SHP77 treated with DMSO at 0.1 percent for 48 hours (cell line): Measurements from ENCODE around the gene MPRIP.

Experiments
- DNase-seq: peaks from one replicate; lab custom pipeline; 2025; lab: John Stamatoyannopoulos, UW

MPRIP gene

DNA sequence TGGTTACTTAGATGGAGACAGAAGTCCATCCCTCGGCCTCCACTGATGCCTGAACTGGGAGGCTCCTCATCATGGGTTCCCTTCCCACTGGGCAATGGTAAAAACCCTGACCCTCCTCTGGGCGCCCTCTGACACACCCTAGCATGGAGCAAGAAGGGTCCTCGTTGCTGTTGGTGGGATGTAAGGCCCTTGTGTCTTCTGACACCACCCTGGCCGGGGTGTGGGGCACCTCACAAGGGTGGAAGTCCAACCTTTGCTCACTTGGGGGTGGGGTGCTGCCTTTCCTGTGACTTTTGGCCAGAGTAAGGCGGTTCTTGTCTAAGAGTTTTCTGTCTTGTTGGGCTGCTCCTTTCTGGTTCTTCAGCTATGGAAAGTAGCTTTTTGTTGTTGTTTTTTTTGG lies 28.7 kb downstream of the MPRIP start:
- no peak for DNase-seq

DNA sequence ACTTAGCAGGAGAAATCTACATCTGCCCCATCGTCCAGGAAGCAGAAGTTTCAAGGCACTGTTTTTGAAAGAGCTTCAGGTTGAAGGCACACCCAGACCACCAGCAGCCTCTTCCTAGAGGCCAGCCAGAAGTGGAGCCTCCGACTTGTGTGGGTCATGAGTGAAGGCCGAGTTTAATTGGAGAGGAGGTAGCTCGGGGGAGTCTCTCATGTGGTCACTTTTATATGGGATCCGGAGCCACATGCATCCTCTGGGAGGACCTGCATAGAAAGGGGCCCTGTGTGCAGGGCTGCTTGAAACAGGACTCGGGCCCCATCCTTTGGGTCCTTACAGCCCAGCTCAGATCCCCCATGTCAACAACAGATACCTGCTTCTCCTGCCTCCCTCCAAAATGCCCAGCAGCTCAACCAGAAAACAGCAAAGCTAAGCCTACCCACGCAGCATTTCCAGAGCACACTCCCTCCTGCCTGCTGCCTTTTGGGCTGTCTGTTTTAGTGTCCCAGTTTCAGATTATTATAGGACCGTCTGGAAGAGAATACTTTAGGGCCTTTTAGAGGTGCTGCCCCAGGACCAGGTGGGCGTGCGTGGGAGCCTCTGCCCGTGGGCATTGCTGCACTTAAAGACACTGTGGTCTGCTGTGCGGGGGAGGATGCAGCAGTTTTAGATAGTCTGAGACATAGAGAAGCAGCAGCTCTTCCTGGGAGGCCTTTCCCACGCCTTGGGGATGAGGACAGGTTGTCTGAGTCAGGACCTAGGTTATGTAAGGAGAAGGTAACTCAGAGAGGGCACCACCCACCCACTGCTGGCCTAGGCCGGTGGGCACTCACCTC lies 29.5 kb downstream of the MPRIP start:
- DNase-seq, result no peak

DNA sequence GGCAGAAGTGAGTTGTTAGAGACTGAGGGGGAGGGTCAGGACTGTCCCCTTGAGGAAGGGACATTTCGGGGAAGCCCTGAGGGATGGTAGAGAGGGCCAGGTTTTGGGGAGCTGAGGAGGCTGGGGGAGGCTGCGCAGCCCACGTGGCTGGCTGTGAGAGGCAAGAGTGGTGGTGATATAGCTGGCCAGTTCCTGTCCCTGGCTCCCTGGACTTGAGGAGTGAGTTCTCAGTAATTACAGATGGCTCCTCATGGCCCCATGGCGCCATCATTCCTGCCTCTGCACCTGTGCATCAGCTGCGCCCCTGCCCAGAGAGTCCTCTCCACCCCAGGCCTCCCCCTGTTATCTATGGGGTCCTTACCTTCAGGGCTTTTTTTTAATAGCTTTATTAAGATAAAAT lies 30.3 kb downstream of the MPRIP start:
- DNase-seq, result no peak

DNA sequence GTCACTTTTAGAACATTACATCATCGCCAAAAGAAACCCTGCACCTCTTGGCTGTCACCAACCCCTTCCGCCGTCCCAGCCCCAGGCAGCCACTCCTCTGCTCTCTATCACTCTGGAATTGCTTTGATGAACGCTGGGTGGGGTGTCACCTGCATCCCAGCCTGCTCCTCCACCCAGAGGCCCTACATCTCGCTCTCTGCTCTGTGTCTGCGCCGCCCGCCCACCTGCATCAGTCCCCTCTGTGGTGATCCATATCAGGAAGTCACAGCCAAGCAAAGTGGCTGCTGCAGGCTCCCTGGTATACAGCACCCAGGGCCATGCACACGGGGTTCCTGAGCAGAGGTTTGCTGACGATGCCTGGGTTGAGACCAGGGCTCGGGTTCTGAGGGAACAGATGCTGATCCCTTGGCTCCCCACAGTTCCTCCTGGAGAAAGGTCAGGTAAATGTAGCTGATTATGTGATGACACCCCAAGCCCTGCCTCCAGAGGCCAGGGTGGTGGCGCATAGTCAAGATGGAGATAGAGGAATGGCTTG lies 30.8 kb downstream of the MPRIP start:
- DNase-seq, result no peak

DNA sequence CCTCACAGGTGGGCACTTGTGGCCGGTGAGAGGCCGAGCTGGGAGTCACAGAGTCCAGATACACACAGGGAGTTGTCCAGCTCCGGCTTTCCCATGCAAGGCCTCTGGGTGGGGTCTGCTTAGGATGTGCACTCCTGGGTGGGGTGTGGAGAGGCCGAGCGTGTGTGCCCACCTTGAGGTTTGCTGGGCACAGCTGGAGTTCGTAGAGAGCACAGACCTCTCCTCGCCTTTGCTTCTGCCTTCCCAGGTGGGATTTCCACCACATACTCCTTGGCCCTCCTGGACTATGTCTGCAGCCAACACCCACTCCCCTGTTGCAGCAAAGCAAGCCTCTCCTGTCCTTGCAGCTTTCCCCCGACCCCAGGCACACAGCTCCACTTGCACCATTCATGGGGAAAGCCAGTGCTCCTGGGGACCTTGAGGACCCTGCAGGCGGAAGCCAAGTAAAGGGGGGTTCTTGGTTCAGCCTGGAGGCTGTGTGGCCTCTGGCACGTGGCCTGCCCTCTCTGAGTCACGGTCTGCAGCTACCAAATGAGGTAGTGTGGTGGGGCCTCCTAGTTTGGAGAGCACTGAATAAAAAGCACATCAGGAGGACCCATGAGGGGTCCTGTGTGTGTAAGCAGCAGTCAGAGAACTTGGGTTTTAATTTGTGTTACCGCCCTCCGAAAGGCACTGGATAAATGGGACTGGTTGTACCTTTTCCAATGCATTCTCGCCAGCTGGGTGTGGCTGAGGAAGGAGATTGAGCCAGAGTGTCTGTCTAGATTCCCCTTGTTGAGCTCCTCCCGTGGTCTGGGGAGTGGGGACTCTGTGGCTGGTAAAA lies 31.5 kb downstream of the MPRIP start:
- DNase-seq, result no peak

DNA sequence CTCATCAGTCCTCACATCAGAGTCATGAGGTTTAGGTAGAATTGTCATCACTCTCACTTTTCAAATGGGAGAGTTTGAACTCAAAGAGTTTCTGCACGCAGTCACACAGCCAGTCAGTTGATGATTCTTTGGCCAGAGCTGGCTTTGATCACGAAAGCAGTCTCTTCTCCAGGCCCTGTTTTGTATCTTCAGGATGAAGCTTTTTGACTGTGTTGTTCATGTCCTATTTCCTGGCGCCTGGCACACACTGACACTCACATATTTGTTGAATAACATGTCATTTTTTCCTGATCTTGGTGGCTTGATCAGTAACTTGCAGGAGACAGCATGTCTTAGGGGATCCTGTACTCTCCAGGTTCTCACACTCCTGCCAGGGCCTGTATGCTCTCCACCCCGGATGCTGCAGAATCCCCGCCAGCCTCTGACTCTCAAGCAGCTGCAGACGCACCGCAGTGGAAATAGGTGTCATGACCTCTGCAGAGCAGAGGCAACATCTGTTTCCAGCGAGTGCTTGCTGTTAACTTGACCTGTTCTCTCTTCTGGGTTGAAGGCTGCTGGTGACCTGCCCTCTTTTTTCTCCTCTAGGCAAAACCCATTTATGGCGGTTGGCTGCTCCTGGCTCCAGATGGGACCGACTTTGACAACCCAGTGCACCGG lies 33.0 kb downstream of the MPRIP start:
- peak; percentile 49 for DNase-seq

DNA sequence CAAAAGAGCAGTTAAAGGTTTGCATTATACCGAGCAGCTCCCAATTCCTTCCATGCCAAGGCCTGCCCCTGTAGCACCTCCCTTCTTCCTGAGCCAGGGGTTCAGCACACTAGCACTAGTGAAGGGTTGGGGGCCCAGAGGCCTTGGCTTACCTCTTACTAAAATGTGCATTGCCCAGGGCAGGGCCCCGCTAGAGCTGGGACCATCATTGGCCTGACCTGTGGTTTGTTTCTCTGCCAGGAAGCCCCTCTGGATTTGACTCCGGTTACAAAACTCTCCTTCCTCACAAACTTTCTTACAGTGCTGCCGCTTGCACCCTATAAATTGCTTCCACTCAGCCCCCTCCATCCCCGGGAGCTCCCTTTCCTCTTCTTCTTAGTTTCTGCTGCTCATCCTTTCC lies 33.8 kb downstream of the MPRIP start:
- no peak for DNase-seq

DNA sequence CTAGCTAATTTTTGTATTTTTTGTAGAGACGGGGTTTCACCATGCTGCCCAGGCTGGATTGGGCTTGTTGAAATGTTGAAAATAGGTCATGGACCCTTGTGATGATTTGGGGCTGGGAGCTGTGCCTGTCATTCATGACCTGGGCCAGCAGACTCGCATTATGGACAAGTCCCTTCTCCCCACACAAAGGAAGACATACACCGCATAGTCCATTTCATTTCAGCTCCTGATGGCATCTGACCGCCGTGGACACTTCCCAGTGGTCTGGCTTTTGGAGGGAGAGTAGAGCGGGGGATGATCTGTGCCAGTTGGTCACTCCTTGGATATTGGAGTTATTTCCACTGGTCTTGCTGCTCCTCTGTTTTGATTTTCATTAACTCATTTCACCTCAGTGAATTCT lies 34.8 kb downstream of the MPRIP start:
- no peak for DNase-seq

DNA sequence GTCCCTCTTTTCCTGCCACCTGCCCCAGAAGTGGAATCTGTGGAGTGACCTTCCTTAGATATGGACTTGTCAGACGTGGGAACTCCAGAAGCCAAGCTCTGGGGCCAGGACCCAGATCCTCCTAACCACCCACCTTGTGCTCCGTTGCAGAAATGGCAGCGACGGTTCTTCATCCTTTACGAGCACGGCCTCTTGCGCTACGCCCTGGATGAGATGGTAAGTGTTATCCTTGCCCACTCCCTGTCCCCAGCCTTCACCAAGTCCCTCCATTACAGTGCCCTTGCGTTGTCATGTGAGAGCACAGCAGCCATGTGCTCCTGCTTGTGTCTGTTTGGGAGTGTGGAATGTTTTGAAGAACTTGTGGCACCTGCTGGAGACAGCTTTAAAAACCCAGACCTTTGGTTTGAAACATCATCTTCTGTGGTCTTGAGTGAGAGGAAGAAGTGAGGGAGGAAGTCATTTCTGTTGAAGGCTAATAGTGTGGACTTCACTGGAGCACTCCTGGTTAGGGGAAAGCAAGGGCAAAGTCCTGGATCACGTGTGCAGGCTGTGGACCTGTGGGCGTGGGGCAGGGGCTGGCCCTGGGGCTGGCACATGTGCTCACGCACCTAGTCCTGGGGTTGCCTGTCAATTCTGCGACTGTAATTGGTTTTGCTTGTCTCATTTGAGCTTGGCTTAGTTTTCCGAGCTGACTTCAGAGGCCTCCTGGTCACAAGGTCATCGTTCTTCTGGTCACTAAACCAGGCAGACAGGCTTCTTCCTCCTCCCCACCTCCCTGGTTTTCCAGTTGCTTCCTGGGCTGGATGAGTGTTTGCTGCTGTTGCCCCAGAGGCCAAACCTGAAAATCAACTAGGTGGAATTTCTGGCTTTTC lies 35.8 kb downstream of the MPRIP start:
- DNase-seq, result no peak

DNA sequence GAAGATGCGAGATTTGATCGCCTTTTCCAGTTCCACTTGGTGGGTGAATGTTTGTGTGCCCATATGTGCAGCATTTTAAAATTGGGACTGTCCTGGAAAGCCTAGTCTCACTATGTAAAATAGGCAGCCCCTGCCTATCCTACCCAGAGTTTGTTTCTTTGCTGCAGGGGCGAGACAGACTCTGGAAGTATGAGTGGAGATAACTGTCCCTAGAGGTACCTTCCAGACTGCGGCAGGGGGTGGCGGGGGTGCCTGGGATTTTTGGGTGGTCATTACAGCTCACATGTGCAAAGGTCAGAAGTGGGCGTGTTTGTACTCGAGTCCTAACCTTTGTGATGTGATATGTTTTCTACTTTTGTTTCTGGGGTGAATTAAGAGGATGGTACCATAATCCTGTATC lies 36.6 kb downstream of the MPRIP start:
- DNase-seq, result no peak

DNA sequence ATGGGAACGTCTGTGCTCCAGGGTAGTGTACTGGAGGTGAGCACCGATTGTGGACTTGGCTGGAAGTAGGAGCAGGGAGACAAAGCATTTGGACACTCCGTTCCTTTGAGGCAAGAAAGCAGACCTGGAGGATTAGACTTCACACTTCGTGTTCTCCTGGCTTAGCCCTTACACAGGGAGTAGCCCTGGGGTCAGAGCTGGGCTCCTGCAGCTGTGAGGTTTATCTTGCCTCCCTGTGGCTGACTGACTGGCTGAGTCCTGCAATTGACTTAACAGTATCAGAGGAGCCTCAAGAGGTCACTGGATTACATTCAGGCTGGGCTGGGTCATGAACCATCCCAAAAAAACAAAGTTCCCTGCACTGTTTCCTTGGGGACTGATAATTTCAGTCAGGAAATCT lies 37.1 kb downstream of the MPRIP start:
- no peak for DNase-seq

DNA sequence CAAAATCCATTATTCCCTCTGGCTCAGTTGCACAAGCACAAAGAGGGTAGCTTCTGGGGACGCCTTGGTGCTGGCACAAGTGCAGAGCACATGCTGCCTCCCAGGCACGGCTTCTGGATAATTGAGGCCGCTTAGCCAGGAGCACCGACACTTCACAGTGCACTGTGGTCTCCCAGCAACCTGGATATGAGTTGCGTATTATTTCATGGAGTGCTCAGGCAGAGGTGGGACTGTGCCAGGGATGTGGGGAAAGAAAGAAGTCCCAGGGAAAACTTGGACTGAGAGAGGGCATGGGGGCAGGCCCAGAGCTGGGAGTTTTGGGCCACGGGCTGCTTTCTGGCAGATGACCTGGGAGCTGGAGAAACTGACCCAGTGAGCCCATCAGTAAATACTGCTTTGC lies 37.5 kb downstream of the MPRIP start:
- no peak for DNase-seq

DNA sequence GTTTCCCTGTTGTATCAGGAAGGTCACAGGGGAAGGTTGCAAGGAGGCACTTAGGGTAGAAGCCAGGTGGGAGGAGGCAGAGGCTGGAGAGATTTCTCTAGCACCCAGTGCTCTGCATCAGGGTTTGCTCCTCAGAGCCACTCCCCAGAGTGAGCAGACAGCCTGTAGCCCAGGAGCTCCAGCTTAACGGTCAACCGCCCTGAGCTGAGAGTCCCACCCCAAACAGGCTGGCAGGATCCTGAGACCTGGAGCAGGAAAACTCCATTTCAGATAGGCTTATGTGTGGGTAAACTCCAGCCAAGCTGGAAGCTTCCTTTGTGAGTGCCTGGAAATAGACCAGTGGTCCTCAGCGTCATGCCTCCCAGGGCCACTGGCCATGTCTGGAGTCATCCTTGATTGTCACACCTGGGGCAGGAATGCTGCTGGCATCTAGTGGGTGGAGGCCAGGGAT lies 37.9 kb downstream of the MPRIP start:
- no peak for DNase-seq

DNA sequence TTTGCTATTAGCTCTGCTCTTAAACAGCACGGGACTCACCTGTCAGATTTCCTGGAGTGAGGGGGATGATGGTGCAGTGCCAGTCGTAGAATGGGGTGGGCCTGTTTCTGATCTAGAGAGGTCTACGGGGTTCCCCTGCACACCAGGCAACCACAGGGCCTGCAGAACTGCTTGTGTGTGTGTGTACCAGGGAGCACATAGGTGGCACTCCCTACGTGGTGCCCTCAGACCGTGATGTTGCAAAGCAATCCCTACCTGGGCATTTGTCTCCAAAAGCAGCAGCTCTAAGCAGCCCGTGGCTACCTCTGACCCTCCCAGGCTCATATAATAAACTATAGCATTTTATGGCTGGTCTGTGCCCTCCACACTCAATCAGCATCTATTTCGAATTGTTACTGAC lies 38.5 kb downstream of the MPRIP start:
- no peak for DNase-seq

DNA sequence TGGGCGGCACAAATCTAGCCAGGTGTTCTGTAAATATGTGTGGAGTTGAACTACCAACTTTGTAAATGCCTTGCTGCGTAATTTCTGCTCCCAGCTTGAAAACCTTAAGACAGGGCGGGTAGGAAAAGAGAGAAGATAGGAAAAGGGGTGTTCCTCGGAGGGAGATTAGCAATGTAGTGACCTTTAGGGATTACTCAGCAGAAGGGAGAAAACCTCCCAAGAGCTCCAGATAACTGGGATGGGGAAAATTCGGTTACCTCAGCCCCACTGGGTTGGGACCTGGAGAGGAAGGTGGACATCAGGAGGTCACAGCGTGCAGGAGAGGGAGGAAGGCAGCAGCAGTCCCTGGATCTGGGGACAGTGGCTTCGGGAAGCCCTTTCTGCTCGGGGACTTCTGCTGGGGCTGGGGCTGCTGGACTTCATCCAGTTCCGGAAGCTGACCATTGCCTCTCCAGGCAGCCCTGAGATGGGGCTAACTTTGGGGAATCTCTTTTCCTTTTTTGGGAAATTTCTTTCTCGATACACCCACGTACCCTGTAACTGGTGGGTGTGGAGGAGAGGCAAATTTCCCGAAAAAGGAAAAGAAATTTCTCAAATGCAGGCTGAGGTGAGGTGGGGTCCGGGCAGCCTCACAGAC lies 39.2 kb downstream of the MPRIP start:
- no peak for DNase-seq

DNA sequence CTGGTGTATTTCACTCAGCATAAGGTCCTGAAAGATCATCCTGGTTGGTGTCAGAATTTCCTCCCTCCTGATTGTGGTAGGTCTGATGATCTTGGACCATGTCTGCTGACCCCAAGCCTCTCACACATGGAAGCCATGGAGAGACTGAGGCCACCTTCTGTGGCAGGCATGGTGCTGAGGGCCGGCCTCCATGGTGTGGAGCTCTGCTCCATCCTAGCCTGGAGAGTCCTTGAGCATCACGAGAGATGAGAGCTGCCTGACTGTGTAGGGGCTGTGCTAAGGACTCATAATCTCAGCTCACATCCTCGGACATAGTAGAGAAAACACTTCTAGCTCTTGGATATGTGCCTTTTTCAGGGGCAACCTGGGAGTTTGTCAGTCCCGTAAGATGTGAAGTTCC lies 40.6 kb downstream of the MPRIP start:
- no peak for DNase-seq

DNA sequence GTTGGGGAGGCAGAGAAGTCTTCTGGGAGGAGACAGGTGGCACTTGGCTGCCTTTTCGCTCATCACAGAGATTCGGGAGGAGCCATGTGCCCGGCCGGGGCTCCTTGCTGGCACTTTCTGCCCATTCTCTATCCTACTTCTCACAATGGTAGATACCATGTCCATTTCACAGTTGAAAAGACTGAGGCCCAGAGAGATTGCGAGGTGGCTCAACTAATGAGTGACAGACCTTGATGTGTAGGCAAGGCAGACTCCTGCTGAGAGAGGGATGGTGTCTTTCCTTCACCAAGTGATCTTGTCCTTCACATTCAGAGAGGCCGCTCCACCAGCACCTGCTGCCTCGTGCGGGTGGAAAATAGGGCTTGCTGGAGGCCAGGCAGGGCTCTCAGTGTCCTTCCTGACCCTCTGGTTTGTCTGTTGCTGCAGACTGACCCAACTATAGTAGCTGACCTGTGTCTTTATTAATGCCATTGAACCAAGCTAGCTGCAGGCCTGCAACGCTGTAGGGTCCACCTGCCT lies 42.1 kb downstream of the MPRIP start:
- no peak for DNase-seq

DNA sequence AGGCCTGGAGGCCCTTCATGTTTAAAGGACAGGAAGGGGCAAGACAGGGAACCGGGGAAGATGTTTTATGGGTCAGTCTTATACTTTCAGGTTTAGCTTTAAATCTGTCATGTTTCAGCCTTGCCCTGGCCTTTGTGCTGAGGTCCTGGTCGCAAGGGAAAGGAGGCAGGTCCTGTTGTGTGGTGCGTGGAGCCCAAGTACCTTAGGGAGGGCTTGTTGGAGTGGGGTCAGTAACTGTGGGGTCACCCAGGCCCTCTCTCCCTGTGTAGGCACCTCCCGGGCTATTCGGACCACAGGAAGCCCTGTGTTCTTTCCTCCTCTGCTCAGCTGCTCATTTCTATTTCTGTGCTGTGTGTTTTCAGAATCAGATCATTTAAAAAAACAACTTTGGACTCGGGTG lies 42.7 kb downstream of the MPRIP start:
- no peak for DNase-seq

DNA sequence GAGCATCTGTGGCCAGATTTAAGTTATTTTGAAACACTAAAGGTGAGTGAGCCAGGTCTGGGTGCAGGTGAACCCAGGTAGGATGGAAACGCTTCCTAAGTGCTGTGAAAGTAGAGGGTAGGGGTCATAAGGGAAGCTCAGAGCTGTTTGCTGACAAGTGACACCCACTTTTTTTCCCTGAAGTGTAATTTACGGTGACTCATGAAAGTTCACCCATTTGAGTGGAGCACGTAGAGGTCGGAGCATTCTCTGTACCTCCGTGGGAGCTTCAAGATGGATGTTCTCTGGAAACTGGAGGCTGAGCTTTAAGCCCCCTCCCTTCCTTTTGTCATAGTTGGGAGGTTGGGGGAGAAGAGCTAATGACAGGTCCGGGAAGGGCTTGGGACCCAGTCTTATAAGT lies 44.3 kb downstream of the MPRIP start:
- no peak for DNase-seq

DNA sequence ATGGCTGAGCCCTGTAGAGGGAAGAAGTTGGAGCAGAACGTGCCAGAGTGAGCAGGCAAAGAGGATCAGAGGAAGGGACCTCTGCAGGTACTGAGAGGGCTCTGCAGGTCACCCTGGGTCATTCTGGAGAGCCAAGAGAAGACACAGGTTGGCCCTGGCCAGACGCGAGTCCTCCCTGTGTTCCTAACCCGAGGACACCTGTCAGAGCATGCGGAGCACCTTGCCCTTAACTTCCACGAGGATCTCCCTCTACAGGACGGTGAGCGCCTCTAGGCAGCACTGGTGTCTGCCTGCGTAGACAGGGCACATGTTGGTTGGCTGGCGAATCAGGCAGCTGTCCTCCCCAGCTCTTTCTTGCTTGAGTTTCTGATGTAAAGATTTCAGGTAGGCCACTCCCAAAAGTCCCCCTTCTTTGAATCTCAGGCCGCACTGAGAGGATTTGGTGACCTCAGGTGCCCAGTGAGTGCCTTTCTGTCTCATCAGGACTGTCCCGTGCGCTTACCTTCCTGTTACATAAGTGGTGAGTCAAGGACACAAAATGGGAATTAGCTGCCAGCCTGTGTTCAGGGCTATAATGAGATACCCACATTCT lies 45.3 kb downstream of the MPRIP start:
- no peak for DNase-seq
